K562 (cell line): ENCODE data around the gene UGT1A6. TPM values are rescaled to one million over a fixed set of nuclear protein-coding genes. Genes with fewer than 3 reads are reported as not detected.
"Not testable (repeated sequence)": the region's sequence is repeated elsewhere in the genome, so short reads cannot be mapped to it uniquely, and the experiment has no call there.

Source experiments
- ATAC-seq: fragments of 200-7000 bp; cut with Tn5 transposase; 3 replicates; pipeline ENCODE4 v1.9.1; 2020; ENCODE audit warnings: moderate library complexity
- BruUV-seq: library from RNA; stranded (reverse); fragments of 400-500 nt; replicated peaks from 2 replicates; lab custom pipeline; 2021; lab: Mats Ljungman, UMichigan
- CTCF ChIA-PET: fragments of 300-600 bp; formaldehyde crosslinking; extraction: SDS; loops from one replicate; lab custom pipeline; 2021; ENCODE audit warnings: low intra/inter-chr PET ratio; lab: Yijun Ruan, JAX
- POLR2A ChIA-PET: fragments of 300-600, 350-650 bp; sonication (Branson Sonifier 250); formaldehyde crosslinking; extraction: SDS; loops from one replicate; lab custom pipeline; 2021; ENCODE audit warnings: antibody characterized with exemption, inconsistent platforms; lab: Yijun Ruan, JAX
- DNase-seq, 4 experiments: peaks; one replicate each; pipeline versions ENCODE4 v3.0.0 to v3.0.0-alpha.2; 2011 to 2018; ENCODE audit warnings: low spot score in 3 of 4, mixed read lengths in 3 of 4; ENCODE audit errors: extremely low read depth in 1 of 4
- FAIRE-seq: peaks from 2 replicates; lab custom pipeline; 2011; peaks lifted over from hg19 to GRCh38; lab: Jason Lieb, UNC
- H2AFZ ChIP-seq: 2 replicates; pipeline ENCODE4 v1.6.0; 2011; ENCODE audit warnings: low read depth, low read length, control low read depth, inconsistent platforms
- H3K27ac ChIP-seq: fragments of 200-600 bp; 3 replicates; pipeline ENCODE4 v1.8.0; 2011; ENCODE audit warnings: low read depth, mild to moderate bottlenecking, control low read depth, inconsistent platforms, low read length, moderate library complexity, mixed read lengths; ENCODE audit errors: extremely low read depth
- H3K27me3 ChIP-seq, 2 experiments: fragments of 300-600 bp in 1 of 2; 2 replicates in 1 of 2; 3 replicates in 1 of 2; pipeline versions ENCODE4 v1.6.0 to v1.8.0; 2011; ENCODE audit warnings: inconsistent platforms in 2 of 2, low read length in 2 of 2, mild to moderate bottlenecking in 1 of 2, mixed read lengths in 1 of 2, moderate library complexity in 1 of 2; ENCODE audit not compliant: control insufficient read depth in 2 of 2, insufficient read depth in 2 of 2
- H3K36me3 ChIP-seq: fragments of 300-600 bp; 3 replicates; pipeline ENCODE4 v1.8.0; 2011; ENCODE audit warnings: mild to moderate bottlenecking, low read length, inconsistent platforms; ENCODE audit not compliant: control insufficient read depth, insufficient read depth
- H3K4me1 ChIP-seq, 2 experiments: fragments of 200-600 bp in 1 of 2; replicated peaks in 1 of 2; 2 replicates in 1 of 2; 3 replicates in 1 of 2; pipeline versions ENCODE4 v1.5.1 to v1.8.0; 2011; ENCODE audit warnings: inconsistent platforms in 2 of 2, low read length in 2 of 2, mild to moderate bottlenecking in 1 of 2, mixed read lengths in 1 of 2, moderate library complexity in 1 of 2; ENCODE audit not compliant: control insufficient read depth in 2 of 2, insufficient read depth in 2 of 2
- H3K4me2 ChIP-seq: 2 replicates; pipeline ENCODE4 v1.6.1; 2011; ENCODE audit warnings: low read length, control low read depth, inconsistent platforms, mixed read lengths; ENCODE audit not compliant: insufficient read depth
- H3K4me3 ChIP-seq: fragments of 200-600 bp; sonication (generic), shearing (Covaris generic); 2 replicates; pipeline ENCODE4 v1.5.1; 2016; ENCODE audit warnings: control low read depth, inconsistent platforms
- H3K79me2 ChIP-seq: fragments of 200-600 bp; 3 replicates; pipeline ENCODE4 v1.8.0; 2011; ENCODE audit warnings: low read length, inconsistent platforms; ENCODE audit not compliant: control insufficient read depth, insufficient read depth
- H3K9ac ChIP-seq, 2 experiments: 2 replicates each; pipeline versions ENCODE4 v1.6.0 to v1.6.1; 2011; ENCODE audit warnings: low read depth in 2 of 2, low read length in 2 of 2, control low read depth in 1 of 2, inconsistent platforms in 1 of 2, mild to moderate bottlenecking in 1 of 2, mixed read lengths in 1 of 2; ENCODE audit not compliant: insufficient read depth in 1 of 2
- H3K9me1 ChIP-seq: one replicate; pipeline ENCODE4 v1.6.0; 2011; ENCODE audit warnings: inconsistent platforms, mild to moderate bottlenecking, low read length, moderate library complexity; ENCODE audit not compliant: control insufficient read depth, insufficient read depth
- H3K9me3 ChIP-seq: replicated peaks from 2 replicates; pipeline ENCODE4 v1.5.1; 2011; ENCODE audit warnings: low read depth, low read length, inconsistent platforms; ENCODE audit not compliant: control insufficient read depth, insufficient read depth
- H4K20me1 ChIP-seq: replicated peaks from 2 replicates; pipeline ENCODE4 v1.6.1; 2011; ENCODE audit warnings: low read length, inconsistent platforms, mixed read lengths; ENCODE audit not compliant: control insufficient read depth, insufficient read depth
- COPS2 ChIP-seq: fragments of 450-650 bp; conservative IDR thresholded peaks from 2 replicates; pipeline ENCODE4 v1.6.1; 2016; ENCODE audit warnings: mild to moderate bottlenecking, moderate library complexity
- FOXK1 ChIP-seq: sonication (generic); formaldehyde crosslinking; IDR thresholded peaks from 2 replicates; pipeline ENCODE4 v1.8.0; 2022; ENCODE audit warnings: missing genetic modification reagents, mild to moderate bottlenecking, borderline replicate concordance
- NEUROD1 ChIP-seq: fragments of 150-350 bp; IDR thresholded peaks from 2 replicates; pipeline ENCODE4 v1.6.1; 2014; ENCODE audit warnings: borderline replicate concordance, low read length, low read depth; ENCODE audit not compliant: partially characterized antibody
- RNF219 ChIP-seq: fragments of 250-450 bp; sonication (Bioruptor Pico); IDR thresholded peaks from 2 replicates; pipeline ENCODE4 v1.5.0; 2022; ENCODE audit warnings: mild to moderate bottlenecking
- ZFP36 ChIP-seq: fragments of 150-350 bp; IDR thresholded peaks from 2 replicates; pipeline ENCODE4 v1.6.1; 2018; ENCODE audit warnings: low read length, low read depth; ENCODE audit not compliant: partially characterized antibody
- WGBS: fragments of 100-300 bp; shearing (Covaris generic); methylation state at CpG from one replicate; pipeline ENCODE4 v1.1.6; 2016; ENCODE audit warnings: low coverage, mixed read lengths; ENCODE audit not compliant: insufficient coverage; ENCODE audit errors: missing lambda C conversion rate; 5-methylcytosine and 5-hydroxymethylcytosine counted together
- in situ Hi-C: fragments of 300-500 bp; cut with MboI; formaldehyde crosslinking; loops from 4 replicates; pipeline ENCODE4 v1.15.0; 2018; ENCODE audit warnings: inconsistent platforms, mixed read lengths
- intact Hi-C: fragments of 100-400 bp; cut with micrococcal nuclease; formaldehyde crosslinking; loops from 2 replicates; pipeline ENCODE4 v1.14.2; 2022
- polyA plus RNA-seq, 8 experiments: library from polyadenylated mRNA; depleted of rRNA in 4 of 8; stranded (reverse) in 5 of 8; unstranded in 3 of 8; fragments of >200 nt; fragmentation: Nextera tagmentation in 2 of 8; fragmentation: Illumina TruSeq in 1 of 8; extraction: Ambion mirVana in 2 of 8; extraction: Trizol in 1 of 8; gene quantifications; 2 replicates each; pipeline versions ENCODE4 v1.2.1 to v1.2.3, GENCODE V29; 2011 to 2014; ENCODE audit warnings: inconsistent platforms in 1 of 8, missing spikeins in 1 of 8
- total RNA-seq, 7 experiments: library from RNA; depleted of rRNA in 6 of 7; stranded (reverse); fragments of >200 nt in 6 of 7; fragmentation: Illumina TruSeq in 2 of 7; extraction: Trizol in 2 of 7; gene quantifications; 2 replicates each; pipeline versions ENCODE4 v1.2.1 to v1.2.3, GENCODE V29; 2011 to 2021; ENCODE audit warnings: low replicate concordance in 1 of 7
- TF ChIP-seq, protein P1 (sequence below): sonication (generic); formaldehyde crosslinking; IDR thresholded peaks from 2 replicates; pipeline ENCODE4 v1.8.1; 2023; ENCODE audit warnings: missing genetic modification reagents, mild to moderate bottlenecking, borderline replicate concordance
- TF ChIP-seq, protein P2 (sequence below): fragments of 250-450 bp; sonication (Bioruptor Pico); IDR thresholded peaks from 2 replicates; pipeline ENCODE4 v1.5.1; 2021; ENCODE audit warnings: mild to moderate bottlenecking

UGT1A6 gene
- total and polyA plus RNA-seq, 9 of the 15 experiments (the other 6 are each of a cell fraction or from before 2014, with no cell fraction given): not detected

DNA sequence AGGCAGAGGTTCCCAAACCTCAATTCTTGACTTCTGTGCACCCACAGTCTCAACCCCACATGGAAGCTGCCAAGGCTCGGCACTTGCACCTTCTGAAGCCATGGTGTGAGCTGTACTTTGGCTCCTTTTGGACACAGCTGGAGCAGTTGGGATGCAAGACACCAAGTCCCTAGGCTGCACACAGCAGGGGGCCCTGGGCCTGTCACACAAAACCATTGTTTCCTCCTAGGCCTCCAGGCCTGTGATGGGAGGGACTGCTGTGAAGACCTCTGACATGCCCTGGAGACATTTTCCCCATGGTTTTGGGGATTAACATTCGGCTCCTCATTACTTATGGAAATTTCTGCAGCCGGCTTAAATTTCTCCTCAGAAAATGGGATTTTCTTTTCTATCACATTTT lies 46.7 kb upstream of the UGT1A6 start:
- WGBS: 0% methylated on average over 1 of the region's 3 CpGs
- H3K36me3 ChIP-seq, CTCF ChIA-PET, POLR2A ChIA-PET, H3K27ac ChIP-seq, H3K4me3 ChIP-seq, H3K9me3 ChIP-seq, H3K9ac ChIP-seq, ATAC-seq, H3K4me2 ChIP-seq, in situ Hi-C loops, H3K9me1 ChIP-seq, intact Hi-C loops, H3K4me1 ChIP-seq, H3K79me2 ChIP-seq, H2AFZ ChIP-seq, H3K27me3 ChIP-seq, H4K20me1 ChIP-seq, BruUV-seq, DNase-seq, FAIRE-seq: not testable (repeated sequence)
- TF ChIP-seq ZFP36: peak; percentile 61

DNA sequence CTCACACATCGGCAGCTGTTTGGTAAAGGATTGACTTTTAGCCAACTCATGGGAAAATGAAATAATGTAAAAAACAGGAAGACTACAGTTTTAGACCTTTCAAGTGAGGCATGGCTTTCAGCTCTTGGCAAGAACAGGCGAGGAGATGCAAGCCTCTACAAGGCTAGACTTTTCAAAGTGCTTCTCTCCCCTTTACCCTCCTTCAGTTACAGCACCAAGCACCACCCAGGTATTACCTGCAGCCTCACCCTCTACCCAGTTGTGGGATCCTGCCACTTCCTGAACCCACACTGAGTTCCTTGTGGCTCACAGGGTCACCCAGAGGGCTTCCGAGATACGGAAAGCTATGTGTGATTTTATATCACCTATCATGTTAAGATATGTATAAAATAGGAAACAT lies 41.7 kb upstream of the UGT1A6 start:
- in situ Hi-C loops (no loop called here), intact Hi-C loops (no loop called here)
- no peak for ATAC-seq
- CTCF ChIA-PET: no interaction called here
- no peaks in the 10 kb centered on the region for H3K4me1 ChIP-seq
- H3K27ac ChIP-seq: no peak overlapping the region
- no peak overlapping the region for H3K9ac ChIP-seq
- 0% methylated on average over 4 of the region's 4 CpGs for WGBS
- no peak overlapping the region for H3K4me2 ChIP-seq
- no peaks in the 10 kb centered on the region for H3K36me3 ChIP-seq
- H2AFZ ChIP-seq: no peak overlapping the region
- POLR2A ChIA-PET: no interaction called here
- no peaks in the 10 kb centered on the region for H4K20me1 ChIP-seq
- H3K9me3 ChIP-seq: no peaks in the 10 kb centered on the region
- no peaks in the 10 kb centered on the region for H3K27me3 ChIP-seq
- FAIRE-seq: no peak
- H3K9me1 ChIP-seq: no peaks in the 10 kb centered on the region
- BruUV-seq: no TSS peak
- no peak for DNase-seq
- no peaks in the 10 kb centered on the region for H3K79me2 ChIP-seq
- no peak overlapping the region for H3K4me3 ChIP-seq
- TF ChIP-seq, protein P1, sequence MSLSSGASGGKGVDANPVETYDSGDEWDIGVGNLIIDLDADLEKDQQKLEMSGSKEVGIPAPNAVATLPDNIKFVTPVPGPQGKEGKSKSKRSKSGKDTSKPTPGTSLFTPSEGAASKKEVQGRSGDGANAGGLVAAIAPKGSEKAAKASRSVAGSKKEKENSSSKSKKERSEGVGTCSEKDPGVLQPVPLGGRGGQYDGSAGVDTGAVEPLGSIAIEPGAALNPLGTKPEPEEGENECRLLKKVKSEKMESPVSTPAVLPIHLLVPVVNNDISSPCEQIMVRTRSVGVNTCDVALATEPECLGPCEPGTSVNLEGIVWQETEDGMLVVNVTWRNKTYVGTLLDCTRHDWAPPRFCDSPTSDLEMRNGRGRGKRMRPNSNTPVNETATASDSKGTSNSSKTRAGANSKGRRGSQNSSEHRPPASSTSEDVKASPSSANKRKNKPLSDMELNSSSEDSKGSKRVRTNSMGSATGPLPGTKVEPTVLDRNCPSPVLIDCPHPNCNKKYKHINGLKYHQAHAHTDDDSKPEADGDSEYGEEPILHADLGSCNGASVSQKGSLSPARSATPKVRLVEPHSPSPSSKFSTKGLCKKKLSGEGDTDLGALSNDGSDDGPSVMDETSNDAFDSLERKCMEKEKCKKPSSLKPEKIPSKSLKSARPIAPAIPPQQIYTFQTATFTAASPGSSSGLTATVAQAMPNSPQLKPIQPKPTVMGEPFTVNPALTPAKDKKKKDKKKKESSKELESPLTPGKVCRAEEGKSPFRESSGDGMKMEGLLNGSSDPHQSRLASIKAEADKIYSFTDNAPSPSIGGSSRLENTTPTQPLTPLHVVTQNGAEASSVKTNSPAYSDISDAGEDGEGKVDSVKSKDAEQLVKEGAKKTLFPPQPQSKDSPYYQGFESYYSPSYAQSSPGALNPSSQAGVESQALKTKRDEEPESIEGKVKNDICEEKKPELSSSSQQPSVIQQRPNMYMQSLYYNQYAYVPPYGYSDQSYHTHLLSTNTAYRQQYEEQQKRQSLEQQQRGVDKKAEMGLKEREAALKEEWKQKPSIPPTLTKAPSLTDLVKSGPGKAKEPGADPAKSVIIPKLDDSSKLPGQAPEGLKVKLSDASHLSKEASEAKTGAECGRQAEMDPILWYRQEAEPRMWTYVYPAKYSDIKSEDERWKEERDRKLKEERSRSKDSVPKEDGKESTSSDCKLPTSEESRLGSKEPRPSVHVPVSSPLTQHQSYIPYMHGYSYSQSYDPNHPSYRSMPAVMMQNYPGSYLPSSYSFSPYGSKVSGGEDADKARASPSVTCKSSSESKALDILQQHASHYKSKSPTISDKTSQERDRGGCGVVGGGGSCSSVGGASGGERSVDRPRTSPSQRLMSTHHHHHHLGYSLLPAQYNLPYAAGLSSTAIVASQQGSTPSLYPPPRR: no peak
- TF ChIP-seq RNF219 (CRISPR knock-in tag) (no peak), COPS2 (no peak), FOXK1 (no peak), NEUROD1 (no peak)
- TF ChIP-seq, protein P2, sequence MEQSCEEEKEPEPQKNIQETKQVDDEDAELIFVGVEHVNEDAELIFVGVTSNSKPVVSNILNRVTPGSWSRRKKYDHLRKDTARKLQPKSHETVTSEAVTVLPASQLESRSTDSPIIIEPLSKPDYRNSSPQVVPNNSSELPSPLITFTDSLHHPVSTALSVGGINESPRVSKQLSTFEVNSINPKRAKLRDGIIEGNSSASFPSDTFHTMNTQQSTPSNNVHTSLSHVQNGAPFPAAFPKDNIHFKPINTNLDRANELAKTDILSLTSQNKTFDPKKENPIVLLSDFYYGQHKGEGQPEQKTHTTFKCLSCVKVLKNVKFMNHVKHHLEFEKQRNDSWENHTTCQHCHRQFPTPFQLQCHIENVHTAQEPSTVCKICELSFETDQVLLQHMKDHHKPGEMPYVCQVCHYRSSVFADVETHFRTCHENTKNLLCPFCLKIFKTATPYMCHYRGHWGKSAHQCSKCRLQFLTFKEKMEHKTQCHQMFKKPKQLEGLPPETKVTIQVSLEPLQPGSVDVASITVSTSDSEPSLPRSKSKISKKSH (CRISPR knock-in tag): no peak
